ENCODE measurements around the gene OR2A25. TPM values are rescaled to one million over a fixed set of nuclear protein-coding genes. Genes with fewer than 3 reads are reported as not detected.

The OR2A25 gene
- total RNA-seq, 1 donor from 2014 or later: not detected

- H3K4me3 ChIP-seq (ENCODE audit: low read depth, low read length): no peak overlapping the region
- no peak for DNase-seq (ENCODE audit: low read depth)
- TF ChIP-seq CTCF (conservative IDR thresholded peaks at IDR 0.05; ENCODE audit: low read depth, low read length): no peak
Measured at GRCh38 chr7:144118341-144118740, 48.7 kb downstream of the OR2A25 start.

- H3K4me3 ChIP-seq (ENCODE audit: low read depth, low read length): no peak within 1 kb of the TSS
- no peak for TF ChIP-seq CTCF (conservative IDR thresholded peaks at IDR 0.05; ENCODE audit: low read depth, low read length)
- no peak for DNase-seq (ENCODE audit: low read depth)
Measured at GRCh38 chr7:144122876-144123275, 53.3 kb downstream of the OR2A25 start, which contains the start of gene OR2A14. Gene OR2A14 (plus strand): TSS chr7:144123176. CDS start chr7:144129113, 5,937 bp downstream.

Other genes with a start within 250 kb of the OR2A25 start
- gene TCAF1, start 167.6 kb upstream of the OR2A25 start, total RNA-seq: 24.7 and 49.0 TPM in 2 replicates
- not detected in 2 replicates for gene OR2F2, start 134.6 kb upstream of the OR2A25 start, total RNA-seq
- not detected in 2 replicates for gene OR2F1, start 115.0 kb upstream of the OR2A25 start, total RNA-seq
- not detected in 2 replicates for gene OR6B1, start 69.5 kb upstream of the OR2A25 start, total RNA-seq
- gene OR2A5, start 20.9 kb upstream of the OR2A25 start, total RNA-seq: not detected in 2 replicates
- not detected in 2 replicates for gene OR2A12, start 16.5 kb downstream of the OR2A25 start, total RNA-seq
- gene OR2A2, start 39.8 kb downstream of the OR2A25 start, total RNA-seq: not detected in 2 replicates
- gene OR2A14, start 53.4 kb downstream of the OR2A25 start, total RNA-seq: not detected in 2 replicates
- 2.8 and 3.8 TPM in 2 replicates for gene CTAGE4, start 113.7 kb downstream of the OR2A25 start, total RNA-seq
- gene ARHGEF35, start 126.0 kb downstream of the OR2A25 start, total RNA-seq: 3.3 and 5.3 TPM in 2 replicates
- not detected in 2 replicates for gene OR2A42, start 169.8 kb downstream of the OR2A25 start, total RNA-seq
- gene OR2A7, start 195.0 kb downstream of the OR2A25 start, total RNA-seq: 2.0 and 8.0 TPM in 2 replicates
- 9.5 TPM in 1 of 2 replicates, not detected in the other for gene CTAGE8, start 199.5 kb downstream of the OR2A25 start, total RNA-seq
- 0.17 TPM in 1 of 2 replicates, not detected in the other for gene OR2A1, start 242.6 kb downstream of the OR2A25 start, total RNA-seq